K562 (cell line): ENCODE measurements around the gene ZNF83. TPM values are rescaled to one million over a fixed set of nuclear protein-coding genes. Genes with fewer than 3 reads are reported as not detected.

Experiments used
- ARID4B ChIP-seq: sonication (generic); formaldehyde crosslinking; IDR thresholded peaks from 2 replicates; pipeline ENCODE4 v1.8.0; 2022; ENCODE audit warnings: mild to moderate bottlenecking, missing genetic modification reagents
- CBFA2T2 ChIP-seq: fragments of 450-650 bp; conservative IDR thresholded peaks from 2 replicates; pipeline ENCODE4 v1.6.1; 2017; ENCODE audit warnings: mild to moderate bottlenecking
- CGGBP1 ChIP-seq: fragments of 250-450 bp; sonication (Bioruptor Pico); IDR thresholded peaks from 2 replicates; pipeline ENCODE4 v1.9.0; 2021; ENCODE audit warnings: mild to moderate bottlenecking
- CHD1 ChIP-seq: fragments of 200-600 bp; sonication (generic); IDR thresholded peaks from one replicate; pipeline ENCODE4 v1.6.1; 2012; ENCODE audit warnings: mild to moderate bottlenecking, moderate library complexity, low read length, inconsistent platforms
- DPF2 ChIP-seq: fragments of 450-650 bp; IDR thresholded peaks from 2 replicates; pipeline ENCODE4 v1.6.1; 2016
- ETV6 ChIP-seq, 3 experiments: fragments of 150-350 bp in 1 of 3; sonication (generic) in 1 of 3; formaldehyde crosslinking in 1 of 3; IDR thresholded peaks; 2 replicates each; pipeline versions ENCODE4 v1.6.1 to v1.8.0; 2014 to 2022; ENCODE audit warnings: borderline replicate concordance in 2 of 3, low read depth in 2 of 3, antibody characterized with exemption in 1 of 3, low read length in 1 of 3, mild to moderate bottlenecking in 1 of 3, missing genetic modification reagents in 1 of 3
- FOXP4 ChIP-seq: sonication (generic); formaldehyde crosslinking; IDR thresholded peaks from 2 replicates; pipeline ENCODE4 v1.8.0; 2022; ENCODE audit warnings: mild to moderate bottlenecking, missing genetic modification reagents, borderline replicate concordance
- JUND ChIP-seq, 2 experiments: IDR thresholded peaks; 2 replicates in 1 of 2; 3 replicates in 1 of 2; pipeline ENCODE4 v1.6.1; 2011; ENCODE audit warnings: borderline replicate concordance in 2 of 2, low read depth in 2 of 2, low read length in 2 of 2, improper control_type of control experiment in 1 of 2, missing biosample characterization in 1 of 2, missing genetic modification characterization in 1 of 2, missing genetic modification reagents in 1 of 2
- MXI1 ChIP-seq: IDR thresholded peaks from 2 replicates; pipeline ENCODE4 v1.6.1; 2011; ENCODE audit warnings: low read depth, mild to moderate bottlenecking, improper control_type of control experiment, low read length
- NFRKB ChIP-seq: fragments of 450-650 bp; IDR thresholded peaks from 2 replicates; pipeline ENCODE4 v1.6.1; 2016; ENCODE audit warnings: low read depth
- PHB2 ChIP-seq: fragments of 450-650 bp; IDR thresholded peaks from 2 replicates; pipeline ENCODE4 v1.6.1; 2017; ENCODE audit warnings: low read depth
- RAD51 ChIP-seq: fragments of 450-650 bp; IDR thresholded peaks from 2 replicates; pipeline ENCODE4 v1.7.1; 2016; ENCODE audit warnings: low read depth, mild to moderate bottlenecking, borderline replicate concordance
- SMAD4 ChIP-seq: fragments of 250-450 bp; sonication (Bioruptor Pico); conservative IDR thresholded peaks from 2 replicates; pipeline ENCODE4 v1.8.0; 2021; ENCODE audit warnings: inconsistent platforms, mild to moderate bottlenecking, moderate library complexity
- USF2 ChIP-seq: sonication (generic); formaldehyde crosslinking; IDR thresholded peaks from 2 replicates; pipeline ENCODE4 v1.5.0; 2020; ENCODE audit warnings: missing genetic modification reagents
- ZFP30 ChIP-seq: fragments of 250-450 bp; sonication (Bioruptor Pico); IDR thresholded peaks from 2 replicates; pipeline ENCODE4 v1.8.0; 2022; ENCODE audit warnings: moderate library complexity, mild to moderate bottlenecking, inconsistent platforms, borderline replicate concordance
- ZNF274 ChIP-seq: IDR thresholded peaks from 2 replicates; pipeline ENCODE4 v1.6.1; 2011; ENCODE audit warnings: low read depth, mild to moderate bottlenecking, low read length, moderate library complexity, borderline replicate concordance
- ZNF639 ChIP-seq, 2 experiments: fragments of 200-800 bp in 1 of 2; sonication (Bioruptor generic) in 1 of 2; sonication (generic) in 1 of 2; formaldehyde crosslinking in 1 of 2; IDR thresholded peaks in 1 of 2; conservative IDR thresholded peaks in 1 of 2; 2 replicates each; pipeline versions ENCODE4 v1.5.0 to v1.6.1; 2016 to 2020; ENCODE audit warnings: missing compliant biosample characterization in 1 of 2, missing genetic modification characterization in 1 of 2, missing genetic modification reagents in 1 of 2
- polyA plus RNA-seq, 8 experiments: library from polyadenylated mRNA; depleted of rRNA in 4 of 8; stranded (reverse) in 5 of 8; unstranded in 3 of 8; fragments of >200 nt; fragmentation: Nextera tagmentation in 2 of 8; fragmentation: Illumina TruSeq in 1 of 8; extraction: Ambion mirVana in 2 of 8; extraction: Trizol in 1 of 8; gene quantifications; 2 replicates each; pipeline versions ENCODE4 v1.2.1 to v1.2.3, GENCODE V29; 2011 to 2014; ENCODE audit warnings: inconsistent platforms in 1 of 8, missing spikeins in 1 of 8
- total RNA-seq, 7 experiments: library from RNA; depleted of rRNA in 6 of 7; stranded (reverse); fragments of >200 nt in 6 of 7; fragmentation: Illumina TruSeq in 2 of 7; extraction: Trizol in 2 of 7; gene quantifications; 2 replicates each; pipeline versions ENCODE4 v1.2.1 to v1.2.3, GENCODE V29; 2011 to 2021; ENCODE audit warnings: low replicate concordance in 1 of 7

ZNF83 gene
- total and polyA plus RNA-seq, 9 of the 15 experiments (the other 6 are each of a cell fraction or from before 2014, with no cell fraction given): 18.6 to 74.3 (median 51.9) TPM

- TF ChIP-seq FOXP4 (no peak), ZNF639 (CRISPR knock-in tag; conservative IDR thresholded peaks at IDR 0.05 in 1 of 2, IDR thresholded peaks at IDR 0.05 in 1 of 2) (no peak), ETV6 (IDR thresholded peaks at IDR 0.05; ENCODE audit: borderline replicate concordance in 1 of 2, low read depth in 2 of 2, low read length in 1 of 2) (no peak), ETV6 (CRISPR knock-in tag; IDR thresholded peaks at IDR 0.05; ENCODE audit: borderline replicate concordance) (no peak), DPF2 (peak; percentile 73), ARID4B (CRISPR knock-in tag) (no peak), MXI1 (no peak), CBFA2T2 (no peak), USF2 (CRISPR knock-in tag) (no peak), NFRKB (0 out of 2 replicates have a peak, but pooled peaks have one; percentile 51), ZNF274 (no peak), CHD1 (no peak), JUND (IDR thresholded peaks at IDR 0.05; ENCODE audit: borderline replicate concordance, low read depth, low read length) (peak; percentile 73), JUND (tag; IDR thresholded peaks at IDR 0.05; ENCODE audit: borderline replicate concordance, low read depth, low read length) (peak; percentile 13; the same call in 1 of the 3 replicates), RAD51 (0 out of 2 replicates have a peak, but pooled peaks have one; percentile 1), PHB2 (no peak), SMAD4 (CRISPR knock-in tag) (peak; percentile 37; the same call in 1 of the 2 replicates), ZFP30 (CRISPR knock-in tag) (no peak), CGGBP1 (CRISPR knock-in tag) (no peak)
Observed at GRCh38 chr19:52665529-52665928, 27.4 kb upstream of the ZNF83 start (continued).
